HL-60/S4 treated with phorbol 12-myristate 13-acetate at 8.2 ng/mL for 4 days and 3 days (cell line): ENCODE data around the gene XPR1.

ENCODE experiments used
- in situ Hi-C: fragments of 300-500 bp; cut with MboI; formaldehyde crosslinking; loops from 2 replicates; pipeline ENCODE4 v1.15.0; 2022; ENCODE audit warnings: low sequenced_read_pairs

Gene XPR1

DNA sequence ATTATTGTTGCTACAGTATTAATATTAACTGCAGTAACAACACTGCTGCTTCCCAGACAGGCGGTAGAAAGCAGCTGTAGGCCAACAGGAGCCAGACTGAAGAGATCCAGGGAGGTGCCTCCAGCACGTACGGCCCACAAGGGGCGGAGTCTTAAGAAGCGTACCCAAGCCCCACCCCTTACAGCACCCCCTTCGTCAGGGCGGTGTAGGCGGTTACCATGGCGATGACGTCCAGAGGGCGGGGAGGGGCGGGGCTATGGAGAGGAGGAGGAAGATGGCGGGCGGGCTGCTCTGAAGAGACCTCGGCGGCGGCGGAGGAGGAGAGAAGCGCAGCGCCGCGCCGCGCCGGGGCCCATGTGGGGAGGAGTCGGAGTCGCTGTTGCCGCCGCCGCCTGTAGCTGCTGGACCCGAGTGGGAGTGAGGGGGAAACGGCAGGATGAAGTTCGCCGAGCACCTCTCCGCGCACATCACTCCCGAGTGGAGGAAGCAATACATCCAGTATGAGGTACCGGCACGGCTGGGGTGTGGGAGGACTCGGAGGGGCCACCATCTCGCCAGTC is at the start of gene XPR1:
Gene XPR1 (plus strand): TSS at position 257 of the 560 bp plus-strand sequence. CDS start 180 bp downstream, at position 437.
- in situ Hi-C loops: no loop called here

DNA sequence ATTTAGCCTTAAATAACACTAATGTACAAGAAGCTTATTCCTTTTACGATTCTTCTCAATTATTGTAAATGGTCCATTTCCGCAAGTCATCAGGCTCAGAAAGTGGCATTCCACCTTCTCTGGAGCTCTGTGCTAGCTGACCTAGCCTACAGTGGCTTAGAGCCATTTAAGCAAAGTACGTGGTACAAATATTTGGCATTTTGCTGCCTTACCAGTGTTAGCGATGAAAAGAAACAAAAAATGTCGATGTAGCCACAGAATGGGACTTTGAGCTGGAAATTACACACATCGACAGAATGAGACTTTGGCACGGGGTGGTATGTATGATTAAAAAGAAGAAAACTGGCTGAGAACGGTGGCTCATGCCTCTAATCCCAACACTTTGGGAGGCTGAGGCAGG is 47.0 kb upstream of the XPR1 start:
- in situ Hi-C loops: no loop called here

DNA sequence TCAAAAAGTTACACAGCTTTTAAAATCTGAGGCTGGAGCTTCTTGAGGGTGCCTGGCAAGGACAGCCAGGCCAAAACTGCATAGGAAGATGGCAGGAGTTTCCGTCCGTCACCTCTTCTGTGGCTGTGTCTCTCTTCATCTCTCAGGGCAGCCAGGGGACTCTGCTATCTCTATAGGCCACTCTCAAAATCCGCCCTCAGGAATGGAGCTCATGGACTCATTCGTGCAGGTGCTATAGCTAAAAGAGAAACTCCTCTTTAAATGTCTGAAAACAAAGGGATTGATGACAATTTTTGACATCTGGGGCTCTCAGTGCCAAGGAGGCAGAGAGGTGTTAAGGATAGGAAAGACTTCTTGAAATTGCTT is 45.8 kb upstream of the XPR1 start:
- in situ Hi-C loops: no loop called here

DNA sequence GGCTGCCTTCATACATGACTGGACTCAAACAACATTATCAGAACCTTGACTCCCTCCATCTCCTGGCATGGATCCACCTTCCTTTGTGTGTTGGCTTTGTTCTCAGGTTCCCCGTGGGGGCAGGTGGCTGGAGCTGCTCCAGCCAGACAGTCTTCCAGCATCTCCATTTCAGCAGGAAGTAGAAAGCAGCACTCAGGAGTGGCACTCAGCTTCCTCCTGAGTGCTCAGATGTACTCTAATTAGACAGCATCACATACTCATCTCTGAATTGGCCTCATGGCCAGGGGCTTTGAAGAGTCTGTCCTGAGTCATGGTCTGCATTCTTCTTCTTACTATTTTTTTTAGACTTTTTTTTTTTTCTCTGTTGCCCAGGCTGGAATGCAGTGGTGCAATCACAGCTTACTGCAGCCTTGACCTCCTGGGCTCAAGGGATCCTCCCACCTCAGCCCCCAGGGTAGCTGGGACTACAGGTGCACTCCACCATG is 45.1 kb upstream of the XPR1 start:
- in situ Hi-C loops: no loop called here

DNA sequence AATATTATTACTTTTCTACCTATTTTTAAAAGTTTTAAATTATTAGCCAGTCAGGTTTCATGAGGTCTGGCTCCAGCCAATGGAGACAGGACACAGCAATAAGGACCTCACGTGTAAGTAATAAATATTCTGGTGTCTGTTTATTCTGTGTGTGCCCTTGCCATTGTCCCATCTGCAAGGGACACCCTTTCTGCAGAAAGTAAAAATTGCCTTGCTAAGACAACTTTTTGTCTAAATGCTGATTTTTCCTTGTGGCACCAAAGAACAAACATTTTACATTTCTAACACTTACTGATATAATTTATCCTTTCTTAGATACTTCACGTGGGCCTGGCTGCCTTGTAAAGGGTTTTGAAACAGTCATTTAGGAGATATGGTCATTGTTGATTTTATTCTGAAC is 43.7 kb upstream of the XPR1 start:
- in situ Hi-C loops: no loop called here

DNA sequence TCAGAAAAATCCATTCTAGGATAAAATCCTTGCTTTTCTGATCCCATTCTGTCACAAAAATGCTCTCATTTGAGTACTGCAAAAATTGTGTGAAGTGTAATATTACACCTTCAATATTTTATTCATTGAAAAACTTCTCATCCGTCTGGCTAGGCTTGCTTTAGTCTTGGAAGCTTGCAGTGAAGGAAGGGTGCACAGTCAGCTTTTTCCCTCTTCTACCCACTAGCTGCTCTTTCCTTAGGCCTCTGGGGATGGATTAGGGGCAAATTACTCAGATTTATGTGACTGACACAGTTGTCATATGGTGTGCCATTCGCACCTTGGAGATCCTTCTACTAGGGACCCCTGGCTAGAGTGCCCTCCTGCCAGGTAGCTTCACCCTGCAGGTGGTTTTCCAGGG is 40.9 kb upstream of the XPR1 start:
- in situ Hi-C loops: no loop called here

DNA sequence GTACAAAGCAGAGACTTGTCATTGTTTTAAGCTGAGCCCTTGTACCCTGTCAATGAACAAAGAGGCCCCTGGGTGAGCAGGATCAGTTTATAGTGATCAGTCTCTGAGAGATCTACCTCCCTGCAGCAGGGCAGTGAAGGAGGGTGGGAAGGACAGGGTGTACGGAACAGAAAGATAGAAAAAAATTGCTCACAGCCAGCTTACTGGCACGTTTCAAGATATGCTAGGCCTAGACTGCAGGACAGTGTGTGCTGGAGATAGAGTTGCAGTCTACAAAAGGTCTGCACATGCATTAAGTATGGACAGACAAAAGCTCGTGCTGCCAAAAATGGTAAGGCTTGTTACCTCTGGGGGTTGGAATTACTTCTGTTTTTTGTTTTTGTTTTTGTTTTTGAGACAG is 38.4 kb upstream of the XPR1 start:
- in situ Hi-C loops: no loop called here

DNA sequence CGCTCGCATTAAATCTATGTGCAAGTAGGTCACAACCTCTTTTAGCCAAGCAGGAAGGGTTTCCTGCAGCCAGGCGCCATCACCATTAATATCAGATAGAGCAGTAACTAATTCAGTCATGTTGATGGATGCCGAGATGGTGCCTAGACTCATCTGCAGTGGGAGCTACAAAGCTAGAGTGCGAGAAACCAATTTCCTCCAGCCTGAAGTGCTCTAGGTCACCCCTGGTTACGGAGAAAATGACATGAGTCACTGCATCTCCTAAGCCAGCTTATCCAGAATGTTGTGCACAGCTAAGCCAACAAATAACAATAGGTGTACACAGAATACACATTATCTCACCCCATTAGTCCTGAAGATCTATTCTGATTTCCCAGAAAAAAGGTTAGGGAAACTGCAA is 37.1 kb upstream of the XPR1 start:
- in situ Hi-C loops: no loop called here

DNA sequence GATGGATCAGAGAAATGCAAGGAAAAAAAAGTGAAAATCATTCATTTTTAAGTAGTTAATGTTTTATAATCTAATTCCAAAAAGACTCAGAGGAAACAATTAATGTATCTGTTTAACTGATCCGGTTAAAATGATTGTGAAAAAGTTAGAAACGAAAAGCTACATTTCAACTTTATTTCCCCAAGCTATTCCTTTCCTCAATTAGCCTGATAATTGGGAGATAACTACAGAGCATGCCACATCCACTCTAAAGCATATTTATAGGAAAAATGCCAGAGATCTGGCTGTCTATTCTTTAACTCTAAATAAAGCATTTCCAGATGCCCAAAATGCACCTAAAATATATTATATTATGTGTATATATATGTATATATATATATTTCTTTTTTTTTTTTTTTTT is 35.9 kb upstream of the XPR1 start:
- in situ Hi-C loops: no loop called here

DNA sequence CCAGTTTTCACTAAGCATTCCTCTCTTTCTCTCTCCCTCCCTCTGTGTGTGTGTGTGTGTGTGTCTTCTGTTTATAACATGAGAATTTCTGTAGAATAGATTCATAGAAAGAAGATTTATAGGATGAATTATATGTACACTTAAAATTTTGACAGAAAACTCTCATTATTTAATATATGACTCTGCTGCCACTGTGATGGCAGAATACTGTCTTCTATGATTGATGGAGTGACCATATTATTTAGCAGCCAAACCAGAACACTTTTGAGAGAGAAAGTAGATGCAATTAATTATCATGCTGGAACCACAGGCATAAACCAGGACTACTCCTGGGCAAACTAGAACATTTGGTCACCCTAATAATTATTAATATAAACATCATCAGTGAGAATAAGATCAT is 34.3 kb upstream of the XPR1 start:
- in situ Hi-C loops: no loop called here

DNA sequence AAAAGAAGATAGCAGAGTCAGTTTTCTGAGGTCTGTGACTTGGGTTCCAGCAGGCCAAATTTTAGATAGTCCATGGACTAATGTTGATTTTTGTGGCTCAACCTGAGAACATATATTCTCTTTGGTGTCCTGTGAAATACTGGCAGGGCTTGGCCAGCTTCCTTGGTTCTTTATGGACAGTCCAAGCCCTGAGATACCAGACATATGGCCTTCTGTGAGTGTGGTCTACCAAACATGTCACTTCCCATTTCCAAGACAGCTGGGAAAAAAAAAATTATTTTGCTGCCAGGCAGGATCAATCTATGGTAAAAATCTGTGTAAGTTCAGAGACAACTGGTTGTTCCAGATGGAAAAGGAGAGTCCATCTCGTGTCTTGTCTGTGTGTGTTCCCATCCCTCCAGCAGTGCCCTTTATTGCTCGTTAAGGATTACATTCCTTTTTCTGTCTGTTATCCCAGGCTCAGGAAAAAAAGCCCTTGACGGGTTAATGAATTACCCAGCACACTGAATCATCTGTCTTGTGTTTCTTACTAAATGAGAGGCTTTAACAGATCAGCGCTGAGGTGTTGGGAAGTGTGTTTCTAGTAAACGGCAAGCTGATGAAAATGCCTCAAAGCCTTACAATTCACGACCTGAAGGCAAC is 33.4 kb upstream of the XPR1 start:
- in situ Hi-C loops: no loop called here

DNA sequence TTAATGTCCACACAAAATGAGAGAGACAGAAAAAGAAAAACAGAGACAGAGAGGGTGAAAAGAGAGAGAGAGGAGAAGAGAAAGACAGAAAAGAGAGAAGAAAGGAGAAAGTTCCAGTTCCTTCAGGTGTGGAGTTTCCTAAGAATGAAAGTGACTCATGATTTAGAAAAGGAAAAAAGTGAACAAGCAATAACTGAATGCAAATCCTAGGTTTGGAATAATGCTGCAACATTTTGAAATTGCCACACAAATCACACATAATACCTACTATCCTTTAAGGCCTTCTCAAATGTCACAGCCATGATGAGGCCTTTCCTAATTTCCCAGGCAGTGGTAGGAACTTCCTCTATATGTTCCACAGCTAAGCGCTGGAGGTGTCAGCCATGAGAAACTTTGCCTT is 31.5 kb upstream of the XPR1 start:
- in situ Hi-C loops: no loop called here

DNA sequence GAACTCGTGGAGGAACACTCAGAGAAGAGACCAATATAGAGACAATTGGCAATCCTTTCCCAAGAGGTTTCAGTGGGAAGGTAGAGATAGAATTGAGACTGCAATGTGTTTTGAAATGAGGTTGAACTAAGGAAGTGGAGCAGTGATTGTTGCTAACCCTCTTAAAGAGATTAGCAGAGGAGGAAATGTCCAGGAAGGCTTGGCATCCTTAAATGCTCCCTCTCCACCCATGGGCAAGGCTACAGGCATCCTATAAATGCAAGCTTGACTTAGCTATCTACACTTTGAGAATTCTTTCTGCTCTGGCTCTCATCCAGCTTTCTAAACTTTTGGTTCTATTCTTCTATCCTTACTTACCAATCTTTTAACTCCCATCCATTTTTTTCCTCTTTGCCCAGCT is 30.3 kb upstream of the XPR1 start:
- in situ Hi-C loops: no loop called here

DNA sequence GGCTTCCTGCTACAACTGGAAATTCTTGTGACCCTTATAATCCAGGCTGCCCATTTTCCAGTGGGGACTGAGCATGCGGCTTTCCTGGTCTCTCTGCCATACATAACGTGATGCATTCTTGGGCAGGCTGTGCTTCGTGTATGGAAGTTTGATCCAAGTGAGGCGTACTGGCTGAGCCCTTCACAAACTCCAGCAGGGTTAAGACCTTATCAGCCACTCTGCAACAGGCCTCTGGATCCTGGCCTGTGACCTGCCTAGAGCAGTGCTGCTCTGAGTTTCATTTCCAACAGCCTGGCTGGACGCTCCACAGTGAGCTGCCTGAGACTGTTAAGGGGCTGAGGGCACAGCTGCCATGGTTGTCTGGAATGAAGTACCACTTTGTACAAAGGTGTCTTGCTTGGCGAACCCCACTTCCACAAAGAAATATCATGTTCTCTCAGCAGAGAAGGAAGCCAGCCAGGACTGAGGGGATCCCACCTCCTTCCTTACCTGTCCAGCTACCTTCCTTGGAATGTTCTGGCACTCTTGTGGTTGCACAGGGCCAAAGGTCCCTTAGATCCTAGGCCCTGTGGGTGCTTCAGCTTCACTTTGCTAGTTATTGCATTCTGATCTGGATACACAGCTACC is 28.5 kb upstream of the XPR1 start:
- in situ Hi-C loops: no loop called here

DNA sequence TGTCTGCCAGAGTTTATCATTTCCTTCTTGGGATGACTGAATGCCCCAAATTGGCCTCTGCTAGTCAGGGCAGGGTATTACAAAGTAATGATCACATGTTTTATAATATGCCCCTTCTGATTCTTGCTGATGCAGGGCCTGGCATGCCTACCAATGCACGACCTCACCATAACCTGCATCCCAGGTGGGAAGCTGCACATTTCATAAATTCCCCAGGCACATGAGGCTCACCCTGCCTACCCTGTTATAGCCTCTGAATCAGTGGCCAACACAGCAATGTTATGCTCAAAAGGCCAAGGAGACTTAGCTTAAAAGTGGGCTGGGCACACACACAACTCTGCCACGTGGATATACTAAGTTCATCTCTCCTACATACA is 28.0 kb upstream of the XPR1 start:
- in situ Hi-C loops: no loop called here

DNA sequence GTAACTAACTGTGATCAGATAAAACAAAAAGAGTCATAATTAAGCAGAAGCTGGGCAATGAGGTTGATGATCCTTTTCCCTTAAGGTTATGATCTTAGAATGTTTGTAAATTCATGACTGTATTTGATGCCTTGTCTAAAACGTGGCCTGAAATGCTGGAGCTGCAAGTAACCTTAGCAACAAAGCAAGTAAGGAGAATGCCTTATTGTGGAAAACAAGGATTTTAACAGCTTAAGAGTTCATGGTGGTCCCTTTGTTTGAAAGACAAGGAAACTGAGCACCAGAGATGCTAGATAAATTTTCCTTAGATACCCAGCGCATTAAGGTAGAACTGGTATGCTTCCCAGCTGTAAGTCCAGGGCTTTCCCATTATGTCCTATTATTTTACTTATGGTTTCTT is 25.7 kb upstream of the XPR1 start:
- in situ Hi-C loops: no loop called here

DNA sequence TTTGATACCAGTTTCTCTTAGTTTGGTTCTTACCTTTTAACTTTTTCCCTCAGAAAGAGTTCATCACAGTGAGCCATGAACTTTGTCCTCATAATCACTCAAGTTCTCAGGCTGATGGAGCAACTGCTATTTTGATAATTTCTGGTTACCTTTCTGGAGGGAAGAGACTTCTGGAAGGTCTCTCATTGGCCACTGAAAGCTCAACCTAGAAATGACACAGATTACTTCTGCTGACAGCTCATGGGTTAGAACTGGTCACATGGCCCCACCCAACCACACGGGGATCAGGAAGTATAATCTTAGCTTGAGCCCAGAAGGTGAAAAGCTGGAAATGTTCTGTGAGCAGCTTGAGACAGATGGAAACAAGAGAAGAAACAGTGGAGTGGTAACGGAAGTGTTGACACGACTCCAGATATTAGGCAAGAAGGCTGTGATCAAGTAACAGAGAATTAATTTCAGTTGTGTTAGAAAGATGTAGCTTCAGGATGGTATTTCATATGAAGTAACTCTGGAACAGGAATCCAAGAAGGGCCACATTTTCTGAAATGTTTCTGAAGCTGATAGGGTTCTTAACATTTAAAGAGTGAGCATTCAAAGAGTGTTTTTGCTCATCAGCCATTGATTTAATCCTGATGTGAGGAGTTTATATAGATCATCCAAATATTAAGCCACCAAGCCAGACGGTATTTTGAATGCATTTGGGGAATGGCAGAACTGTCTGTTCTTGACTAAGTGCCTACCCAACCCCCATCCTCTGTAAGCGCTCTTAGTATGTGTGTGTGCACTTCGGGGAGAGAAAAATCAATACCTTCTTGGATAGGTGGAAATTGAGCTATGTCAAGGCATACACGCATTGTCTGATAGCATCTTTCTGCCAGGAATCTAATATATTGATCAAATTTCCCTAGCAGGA is 21.9 kb upstream of the XPR1 start:
- in situ Hi-C loops: no loop called here

DNA sequence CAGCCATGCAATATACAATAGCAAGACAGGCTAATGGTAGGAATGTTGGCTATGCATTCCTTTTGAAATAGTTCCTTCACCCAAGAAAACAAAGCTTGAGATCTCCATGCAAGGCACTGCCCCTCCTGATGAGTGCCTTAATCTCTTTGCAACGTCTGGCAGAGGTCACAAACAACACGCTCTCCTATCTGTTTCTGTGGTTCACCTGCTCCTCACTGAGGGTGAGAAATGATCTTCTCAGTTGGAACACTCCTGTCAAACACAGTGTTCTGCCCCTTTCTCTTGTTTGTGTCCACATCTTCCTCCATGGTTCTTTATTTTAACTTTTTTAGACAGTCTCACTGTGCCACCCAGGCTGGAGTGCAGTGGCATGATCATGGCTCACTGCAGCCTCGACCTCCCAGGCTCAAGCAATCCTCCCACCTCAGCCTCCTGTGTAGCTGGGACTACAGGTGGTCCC is 21.2 kb upstream of the XPR1 start:
- in situ Hi-C loops: no loop called here

DNA sequence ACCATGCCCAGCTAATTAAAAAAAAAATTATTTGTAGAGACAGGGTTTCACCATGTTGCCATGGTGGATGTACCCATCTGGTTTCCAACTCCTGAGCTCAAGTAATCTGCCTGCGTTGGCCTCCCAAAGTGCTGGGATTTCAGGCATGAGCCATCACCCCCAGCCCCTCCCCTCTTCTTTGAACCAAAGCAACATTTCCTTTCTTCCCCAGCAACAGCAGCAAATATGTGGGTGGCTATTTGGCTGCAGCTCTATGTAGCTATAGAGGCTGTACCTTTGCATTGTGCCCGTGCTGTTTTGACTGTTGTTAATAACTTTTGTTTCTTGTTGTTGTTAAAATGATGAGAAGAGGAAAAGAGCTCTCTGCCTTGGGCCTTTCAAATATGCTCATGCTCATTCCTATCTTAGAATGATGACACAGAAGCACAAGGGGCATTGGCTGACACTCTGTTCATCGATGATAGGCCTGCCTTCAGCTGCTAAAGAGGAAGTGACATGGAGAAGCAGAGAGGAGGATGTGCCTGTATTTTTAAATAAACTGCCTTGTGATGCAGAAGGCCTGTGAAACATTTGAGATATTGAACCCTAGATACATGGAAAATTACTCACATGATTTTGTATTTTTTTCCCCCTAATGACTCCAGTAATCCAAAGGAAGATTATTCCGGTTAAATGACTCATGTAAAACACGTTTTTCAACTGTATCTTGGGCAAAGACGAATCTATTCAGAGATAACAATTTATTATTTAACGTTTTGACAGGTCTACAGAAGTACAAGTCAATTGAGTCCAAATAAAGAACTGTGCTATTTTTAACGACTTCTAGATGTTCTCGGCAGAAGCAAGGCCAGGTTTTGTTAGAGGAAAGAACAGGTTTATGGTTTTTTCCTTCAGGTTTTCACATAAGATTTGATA is 20.5 kb upstream of the XPR1 start:
- in situ Hi-C loops: no loop called here

DNA sequence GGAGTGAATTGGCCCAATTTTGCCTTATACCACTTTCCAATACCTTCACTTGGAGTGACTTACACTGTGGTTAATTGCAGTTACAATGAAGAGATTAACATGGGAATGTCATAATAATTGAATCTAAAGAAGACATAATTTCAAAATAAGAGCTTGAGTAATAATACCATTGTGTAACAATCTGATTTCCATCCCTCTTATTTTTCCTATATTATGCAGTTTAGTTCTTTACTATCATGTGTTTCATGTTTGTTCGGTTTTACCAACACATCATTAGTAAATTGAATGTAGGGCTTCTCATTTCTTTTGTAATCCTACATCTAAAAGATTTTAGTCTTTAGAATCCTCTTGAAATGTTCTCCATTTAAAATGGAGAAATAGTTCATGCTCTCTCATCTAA is 19.2 kb upstream of the XPR1 start:
- in situ Hi-C loops: no loop called here

DNA sequence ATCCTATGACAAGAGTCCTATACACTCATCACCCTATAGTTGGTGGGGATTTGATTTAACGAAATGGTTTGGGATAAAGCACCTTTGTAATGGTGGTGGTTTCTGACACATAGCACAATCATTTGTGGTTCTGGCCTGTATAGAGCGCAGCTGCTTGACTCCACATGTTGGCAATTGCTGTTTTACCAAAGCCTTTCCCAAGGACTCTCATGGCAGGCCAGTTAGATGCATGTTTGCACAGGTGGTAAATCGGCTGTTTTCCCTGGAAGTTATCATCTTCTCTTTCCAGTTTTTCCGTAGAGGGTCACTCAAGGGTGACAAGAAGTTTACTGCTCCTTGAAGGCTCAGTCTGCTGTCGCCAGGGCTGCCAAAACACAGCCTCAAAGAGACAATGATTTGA is 17.1 kb upstream of the XPR1 start:
- in situ Hi-C loops: no loop called here
